Body of pancreas (tissue), 4 donors: ENCODE measurements around the gene PCBP2.

Experiments used
- CTCF ChIP-seq, 7 experiments: fragments of 450-650 bp in 4 of 7; fragments of 200-600 bp in 3 of 7; sonication (generic) in 3 of 7; IDR thresholded peaks; one replicate each; pipeline ENCODE4 v1.5.1; 2016 to 2019; ENCODE audit warnings: antibody characterized with exemption in 7 of 7
- POLR2A ChIP-seq, 3 donors: fragments of 450-650 bp; IDR thresholded peaks; one replicate each; pipeline ENCODE4 v1.6.1; 2016; ENCODE audit warnings: antibody characterized with exemption in 3 of 3, mild to moderate bottlenecking in 2 of 3

GRCh38 chr12:53518381-53518780 is 66.5 kb downstream of the PCBP2 start:
- TF ChIP-seq POLR2A (IDR thresholded peaks at IDR 0.05) (no peak), CTCF (IDR thresholded peaks at IDR 0.05) (no peak)
